Uterus (tissue), 4 donors: ENCODE measurements around the gene PDK1. TPM values are rescaled to one million over a fixed set of nuclear protein-coding genes. Genes with fewer than 3 reads are reported as not detected.
"Not testable (repeated sequence)": the region's sequence is repeated elsewhere in the genome, so short reads cannot be mapped to it uniquely, and the experiment has no call there.

Experiments
- DNase-seq, 2 donors: peaks; one replicate each; pipeline ENCODE4 v3.0.0-alpha.2; 2019 to 2020
- H3K27ac ChIP-seq, 2 donors: fragments of 200-600 bp; sonication (generic); 1 replicate in 1 of 2; 2 replicates in 1 of 2; pipeline ENCODE4 v1.5.1; 2016 to 2018
- H3K27me3 ChIP-seq, 2 donors: fragments of 200-600 bp; sonication (generic); one replicate each; pipeline ENCODE4 v1.5.1; 2018 to 2019; ENCODE audit warnings: control low read depth in 1 of 2
- H3K36me3 ChIP-seq, 2 donors: fragments of 200-600 bp; sonication (generic); one replicate each; pipeline ENCODE4 v1.5.1; 2019; ENCODE audit warnings: control low read depth in 1 of 2
- H3K4me1 ChIP-seq, 2 donors: fragments of 200-600 bp; sonication (generic); one replicate each; pipeline ENCODE4 v1.5.1; 2018 to 2019; ENCODE audit warnings: control low read depth in 1 of 2
- H3K4me3 ChIP-seq, 2 donors: fragments of 200-600 bp; sonication (generic); 1 replicate in 1 of 2; 2 replicates in 1 of 2; pipeline ENCODE4 v1.5.1; 2018 to 2019; ENCODE audit warnings: mild to moderate bottlenecking in 1 of 2
- H3K9me3 ChIP-seq, 2 donors: fragments of 200-600 bp; sonication (generic); one replicate each; pipeline ENCODE4 v1.5.1; 2019; ENCODE audit warnings: control low read depth in 1 of 2
- CTCF ChIP-seq, 4 experiments: fragments of 200-600 bp in 2 of 4; fragments of 450-650 bp in 2 of 4; sonication (generic) in 2 of 4; IDR thresholded peaks; one replicate each; pipeline ENCODE4 v1.5.1; 2016 to 2019; ENCODE audit warnings: antibody characterized with exemption in 4 of 4, mild to moderate bottlenecking in 2 of 4, moderate library complexity in 1 of 4
- POLR2A ChIP-seq, 2 donors: fragments of 450-650 bp; IDR thresholded peaks; one replicate each; pipeline ENCODE4 v1.6.1; 2016; ENCODE audit warnings: antibody characterized with exemption in 2 of 2, mild to moderate bottlenecking in 1 of 2, moderate library complexity in 1 of 2
- intact Hi-C: fragments of 100-400 bp; cut with DNase I; formaldehyde crosslinking; loops from one replicate; pipeline ENCODE4 v1.15.1; 2023; ENCODE audit warnings: low total_unique reads
- total RNA-seq, 4 donors: library from RNA; depleted of rRNA in 3 of 4; stranded (reverse); fragments of >200 nt in 3 of 4; gene quantifications; one replicate each; pipeline versions ENCODE4 v1.1.0 to v1.2.4, GENCODE V29; 2014 to 2023
- donor health status: DM: yes; HTN: yes; CAD: no.

Gene PDK1
- total RNA-seq, 4 donors from 2014 or later, result 1.5 to 42.4 (median 20.1) TPM

GRCh38 chr2:172580544-172580943, 24.7 kb downstream of the PDK1 start:
- H3K36me3 ChIP-seq, result peaks cover 0 to 5% of the 10 kb centered on the region in 2 donors
- no peak overlapping the region for H3K4me3 ChIP-seq
- H3K27me3 ChIP-seq, result no peaks in the 10 kb centered on the region
- DNase-seq, result no peak
- H3K27ac ChIP-seq, result no peak overlapping the region
- peaks cover 0 to 19% of the 10 kb centered on the region in 2 donors for H3K9me3 ChIP-seq
- intact Hi-C loops, result no loop called here
- no peaks in the 10 kb centered on the region for H3K4me1 ChIP-seq
- TF ChIP-seq POLR2A (IDR thresholded peaks at IDR 0.05) (no peak), CTCF (IDR thresholded peaks at IDR 0.05) (no peak)

- no peaks in the 10 kb centered on the region for H3K4me1 ChIP-seq
- H3K27ac ChIP-seq, result no peak overlapping the region
- peaks cover 0 to under 1% of the 10 kb centered on the region in 2 donors for H3K36me3 ChIP-seq
- intact Hi-C loops, result no loop called here
- no peak overlapping the region for H3K4me3 ChIP-seq
- no peak for DNase-seq
- TF ChIP-seq CTCF (IDR thresholded peaks at IDR 0.05) (no peak), POLR2A (IDR thresholded peaks at IDR 0.05) (no peak)
- H3K27me3 ChIP-seq, result no peaks in the 10 kb centered on the region
- H3K9me3 ChIP-seq, result peaks cover 0 to 9% of the 10 kb centered on the region in 2 donors
Observed at GRCh38 chr2:172582656-172583055, 26.8 kb downstream of the PDK1 start.

- Histone ChIP-seq H3K4me1 (no peaks in the 10 kb centered on the region), H3K27ac (no peak overlapping the region), H3K27me3 (no peaks in the 10 kb centered on the region), H3K4me3 (no peak overlapping the region), H3K36me3 (no peaks in the 10 kb centered on the region), H3K9me3 (no peaks in the 10 kb centered on the region)
- TF ChIP-seq POLR2A (IDR thresholded peaks at IDR 0.05), result no peak
- TF ChIP-seq CTCF (IDR thresholded peaks at IDR 0.05), result no peak
- intact Hi-C loops, result no loop called here
- DNase-seq, result no peak
Observed at GRCh38 chr2:172586245-172586891, 30.5 kb downstream of the PDK1 start.

- H3K36me3 ChIP-seq, H3K27ac ChIP-seq, H3K4me1 ChIP-seq, DNase-seq, H3K9me3 ChIP-seq, H3K27me3 ChIP-seq, H3K4me3 ChIP-seq, intact Hi-C loops: not testable (repeated sequence)
Observed at GRCh38 chr2:172587231-172587630, 31.3 kb downstream of the PDK1 start.

GRCh38 chr2:172588931-172589330, 33.0 kb downstream of the PDK1 start:
- DNase-seq, result no peak
- TF ChIP-seq CTCF (IDR thresholded peaks at IDR 0.05), result no peak
- TF ChIP-seq POLR2A (IDR thresholded peaks at IDR 0.05), result no peak
- H3K4me3 ChIP-seq, result no peak overlapping the region
- no peaks in the 10 kb centered on the region for H3K4me1 ChIP-seq
- H3K27me3 ChIP-seq, result no peaks in the 10 kb centered on the region
- intact Hi-C loops, result no loop called here
- no peak overlapping the region for H3K27ac ChIP-seq
- H3K36me3 ChIP-seq, result no peaks in the 10 kb centered on the region
- no peaks in the 10 kb centered on the region for H3K9me3 ChIP-seq

GRCh38 chr2:172591386-172591785, 35.5 kb downstream of the PDK1 start:
- not testable (repeated sequence) for DNase-seq, H3K36me3 ChIP-seq, H3K4me1 ChIP-seq, H3K27me3 ChIP-seq, H3K27ac ChIP-seq, H3K9me3 ChIP-seq, H3K4me3 ChIP-seq
- intact Hi-C loops, result loop anchor here (10.0 kb wide), 1 partner anchor 123 kb away; no protein-coding TSS in a partner anchor

- intact Hi-C loops, result loop anchor here (10.0 kb wide), 1 partner anchor 123 kb away; no protein-coding TSS in a partner anchor
- not testable (repeated sequence) for H3K4me3 ChIP-seq, H3K4me1 ChIP-seq, H3K27ac ChIP-seq, H3K9me3 ChIP-seq, H3K27me3 ChIP-seq, H3K36me3 ChIP-seq, DNase-seq
Observed at GRCh38 chr2:172592190-172592589, 36.3 kb downstream of the PDK1 start.
